ENCODE results near the gene MRPL28.

DNA sequence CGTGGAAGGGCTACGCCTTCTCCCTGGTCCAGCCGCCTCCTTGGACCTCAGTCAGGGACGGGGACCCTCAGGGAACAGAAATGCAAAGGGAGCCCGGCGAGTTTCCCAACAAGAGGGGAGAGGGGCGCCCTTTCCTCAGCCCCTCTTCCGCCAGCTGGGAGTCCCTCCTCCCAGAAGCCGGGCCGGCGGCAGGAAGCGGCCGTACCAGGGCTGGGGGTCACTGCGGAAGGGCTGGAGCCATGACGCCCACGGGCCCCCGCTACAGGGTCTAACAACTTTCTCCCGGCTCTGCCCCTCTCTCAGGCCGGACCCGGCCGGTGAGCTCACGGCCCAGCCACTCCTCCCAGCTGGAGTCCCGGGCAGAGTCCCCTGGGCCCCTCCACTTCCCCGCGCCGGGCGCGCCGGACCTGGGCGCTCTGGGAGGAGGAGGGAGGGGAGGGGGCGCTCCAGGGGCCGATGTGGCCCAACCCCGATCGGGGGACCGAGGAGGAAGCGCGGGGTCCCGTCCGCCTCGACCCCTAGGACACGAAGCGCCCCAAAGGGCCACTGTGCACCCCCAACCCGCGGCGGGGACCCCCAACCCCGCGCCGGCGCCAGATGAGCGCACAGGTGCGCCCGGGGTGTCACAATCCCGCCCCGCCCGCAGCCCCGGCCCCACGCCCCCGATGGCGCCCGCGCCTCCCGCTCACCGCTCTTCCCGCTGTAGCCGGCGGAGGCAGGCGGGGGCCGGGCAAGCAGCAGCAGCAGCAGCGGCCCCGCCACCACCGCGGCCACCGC lies 10.9 kb upstream of the MRPL28 start:
- TF ChIP-seq, protein P1, sequence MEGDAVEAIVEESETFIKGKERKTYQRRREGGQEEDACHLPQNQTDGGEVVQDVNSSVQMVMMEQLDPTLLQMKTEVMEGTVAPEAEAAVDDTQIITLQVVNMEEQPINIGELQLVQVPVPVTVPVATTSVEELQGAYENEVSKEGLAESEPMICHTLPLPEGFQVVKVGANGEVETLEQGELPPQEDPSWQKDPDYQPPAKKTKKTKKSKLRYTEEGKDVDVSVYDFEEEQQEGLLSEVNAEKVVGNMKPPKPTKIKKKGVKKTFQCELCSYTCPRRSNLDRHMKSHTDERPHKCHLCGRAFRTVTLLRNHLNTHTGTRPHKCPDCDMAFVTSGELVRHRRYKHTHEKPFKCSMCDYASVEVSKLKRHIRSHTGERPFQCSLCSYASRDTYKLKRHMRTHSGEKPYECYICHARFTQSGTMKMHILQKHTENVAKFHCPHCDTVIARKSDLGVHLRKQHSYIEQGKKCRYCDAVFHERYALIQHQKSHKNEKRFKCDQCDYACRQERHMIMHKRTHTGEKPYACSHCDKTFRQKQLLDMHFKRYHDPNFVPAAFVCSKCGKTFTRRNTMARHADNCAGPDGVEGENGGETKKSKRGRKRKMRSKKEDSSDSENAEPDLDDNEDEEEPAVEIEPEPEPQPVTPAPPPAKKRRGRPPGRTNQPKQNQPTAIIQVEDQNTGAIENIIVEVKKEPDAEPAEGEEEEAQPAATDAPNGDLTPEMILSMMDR (IDR thresholded peaks at IDR 0.05; ENCODE audit: insufficient read depth, low read length, poor library complexity, severe bottlenecking) = no peak
- no peak for TF ChIP-seq EZH2phosphoT487 (conservative IDR thresholded peaks at IDR 0.05; ENCODE audit: low read length)
